Panc1 (cell line): ENCODE measurements around the gene FMN2. TPM values are rescaled to one million over a fixed set of nuclear protein-coding genes. Genes with fewer than 3 reads are reported as not detected.
"Not testable (repeated sequence)": the region's sequence is repeated elsewhere in the genome, so short reads cannot be mapped to it uniquely, and the experiment has no call there.

ENCODE experiments used
- ATAC-seq: fragments of 200-7000 bp; cut with Tn5 transposase; 2 replicates; pipeline ENCODE4 v1.9.1; 2020; ENCODE audit warnings: mild to moderate bottlenecking, moderate library complexity
- BruUV-seq: library from RNA; stranded (reverse); fragments of 400-500 nt; replicated peaks from 2 replicates; lab custom pipeline; 2021; lab: Mats Ljungman, UMichigan
- CTCF ChIA-PET: fragments of 300-600 bp; sonication (Branson Sonifier 250); formaldehyde crosslinking; loops from one replicate; lab custom pipeline; 2022; ENCODE audit warnings: antibody characterized with exemption; lab: Charles Lee
- POLR2A ChIA-PET: fragments of 300-600 bp; sonication (Branson Sonifier 250); formaldehyde crosslinking; loops from one replicate; lab custom pipeline; 2022; ENCODE audit warnings: antibody characterized with exemption; lab: Charles Lee
- DNase-seq: peaks from one replicate; pipeline ENCODE4 v3.0.0-alpha.2; 2010; ENCODE audit warnings: low read depth, low spot score
- H3K27ac ChIP-seq: 2 replicates; pipeline ENCODE4 v1.5.1; 2011; ENCODE audit warnings: mild to moderate bottlenecking, low read length, inconsistent platforms
- H3K27me3 ChIP-seq: fragments of 200-500 bp; sonication (Bioruptor generic); 2 replicates; pipeline ENCODE4 v1.6.0; 2014; ENCODE audit warnings: low read length, inconsistent platforms; ENCODE audit not compliant: control insufficient read depth, insufficient read depth
- H3K36me3 ChIP-seq: fragments of 200-500 bp; sonication (Bioruptor generic); 2 replicates; pipeline ENCODE4 v1.5.1; 2014; ENCODE audit warnings: inconsistent platforms, mild to moderate bottlenecking, low read length, moderate library complexity; ENCODE audit not compliant: control insufficient read depth, insufficient read depth
- H3K4me1 ChIP-seq: 2 replicates; pipeline ENCODE4 v1.5.1; 2011; ENCODE audit warnings: inconsistent platforms, mild to moderate bottlenecking, low read length, moderate library complexity; ENCODE audit not compliant: control insufficient read depth, insufficient read depth
- H3K4me3 ChIP-seq, 2 experiments: 2 replicates each; pipeline ENCODE4 v1.5.1; 2011 to 2012; ENCODE audit warnings: low read depth in 2 of 2, low read length in 2 of 2, mild to moderate bottlenecking in 2 of 2, inconsistent platforms in 1 of 2, moderate library complexity in 1 of 2
- H3K9me3 ChIP-seq: fragments of 200-500 bp; sonication (Bioruptor generic); 2 replicates; pipeline ENCODE4 v1.5.1; 2014; ENCODE audit warnings: low read depth, mild to moderate bottlenecking, inconsistent platforms, low read length, moderate library complexity; ENCODE audit not compliant: control insufficient read depth, insufficient read depth
- POLR2AphosphoS5 ChIP-seq: IDR thresholded peaks from 2 replicates; pipeline ENCODE4 v1.6.1; 2012; ENCODE audit warnings: mild to moderate bottlenecking, low read depth, low read length, moderate library complexity
- SIN3A ChIP-seq: IDR thresholded peaks from 2 replicates; pipeline ENCODE4 v1.6.1; 2012; ENCODE audit warnings: low read depth, mild to moderate bottlenecking, low read length, moderate library complexity, borderline replicate concordance; ENCODE audit not compliant: insufficient read depth
- TCF7L2 ChIP-seq: IDR thresholded peaks from 2 replicates; pipeline ENCODE4 v1.6.1; 2011; ENCODE audit warnings: mild to moderate bottlenecking, low read depth, low read length, inconsistent platforms
- in situ Hi-C: cut with HindIII; loops from 2 replicates; pipeline ENCODE4 v1.10.0; 2016; ENCODE audit warnings: low sequenced_read_pairs, low pct_unique_long_range_greater_than_20kb
- intact Hi-C: fragments of 100-400 bp; cut with micrococcal nuclease; formaldehyde crosslinking; loops from one replicate; pipeline ENCODE4 v1.10.0; 2022; ENCODE audit not compliant: unreplicated experiment
- total RNA-seq: library from RNA; stranded (reverse); gene quantifications from one replicate; pipeline ENCODE4 v1.2.1, GENCODE V29; 2021; ENCODE audit not compliant: unreplicated experiment
- TF ChIP-seq, protein P1 (sequence below), 2 experiments: IDR thresholded peaks; 2 replicates each; pipeline ENCODE4 v1.6.1; 2011 to 2012; ENCODE audit warnings: low read depth in 2 of 2, control low read depth in 1 of 2, low read length in 1 of 2, mild to moderate bottlenecking in 1 of 2, moderate library complexity in 1 of 2; ENCODE audit not compliant: insufficient read depth in 1 of 2
- TF ChIP-seq, protein P2 (sequence below): fragments of 450-650 bp; IDR thresholded peaks from 2 replicates; pipeline ENCODE4 v1.5.1; 2017; ENCODE audit warnings: mild to moderate bottlenecking

The FMN2 gene
- total RNA-seq, 1 experiment from 2014 or later, result 1.9 TPM

DNA sequence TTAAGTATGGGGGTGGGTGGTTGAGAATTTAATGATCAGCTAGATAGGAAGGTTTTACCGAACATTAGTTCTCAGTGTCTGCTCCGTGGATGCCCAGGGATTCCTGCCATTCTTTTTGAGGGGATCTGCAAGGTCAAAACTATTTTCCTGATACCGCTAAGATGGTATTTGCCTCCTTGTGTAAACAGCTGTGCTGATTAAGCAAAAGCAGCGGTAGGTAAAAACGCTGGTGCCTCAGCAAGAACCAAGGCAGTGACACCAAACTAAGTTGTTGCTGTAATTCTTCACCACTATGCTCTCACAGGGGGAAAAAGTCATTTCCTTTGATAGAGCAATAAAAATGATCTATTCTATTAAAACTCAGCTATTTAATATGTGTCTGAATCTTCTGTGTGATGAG is 229.0 kb downstream of the FMN2 start:
- no peak overlapping the region for H3K4me3 ChIP-seq
- H3K27ac ChIP-seq, result no peak overlapping the region
- H3K27me3 ChIP-seq, result no peaks in the 10 kb centered on the region
- intact Hi-C loops, result no loop called here
- ATAC-seq (no peak), DNase-seq (no peak)
- in situ Hi-C loops, result no loop called here
- CTCF ChIA-PET, result no interaction called here
- no TSS peak for BruUV-seq
- H3K4me1 ChIP-seq, result no peaks in the 10 kb centered on the region
- POLR2A ChIA-PET, result no interaction called here
- H3K36me3 ChIP-seq, result no peaks in the 10 kb centered on the region
- TF ChIP-seq TCF7L2 (no peak), POLR2AphosphoS5 (no peak), SIN3A (no peak)
- TF ChIP-seq, protein P1, sequence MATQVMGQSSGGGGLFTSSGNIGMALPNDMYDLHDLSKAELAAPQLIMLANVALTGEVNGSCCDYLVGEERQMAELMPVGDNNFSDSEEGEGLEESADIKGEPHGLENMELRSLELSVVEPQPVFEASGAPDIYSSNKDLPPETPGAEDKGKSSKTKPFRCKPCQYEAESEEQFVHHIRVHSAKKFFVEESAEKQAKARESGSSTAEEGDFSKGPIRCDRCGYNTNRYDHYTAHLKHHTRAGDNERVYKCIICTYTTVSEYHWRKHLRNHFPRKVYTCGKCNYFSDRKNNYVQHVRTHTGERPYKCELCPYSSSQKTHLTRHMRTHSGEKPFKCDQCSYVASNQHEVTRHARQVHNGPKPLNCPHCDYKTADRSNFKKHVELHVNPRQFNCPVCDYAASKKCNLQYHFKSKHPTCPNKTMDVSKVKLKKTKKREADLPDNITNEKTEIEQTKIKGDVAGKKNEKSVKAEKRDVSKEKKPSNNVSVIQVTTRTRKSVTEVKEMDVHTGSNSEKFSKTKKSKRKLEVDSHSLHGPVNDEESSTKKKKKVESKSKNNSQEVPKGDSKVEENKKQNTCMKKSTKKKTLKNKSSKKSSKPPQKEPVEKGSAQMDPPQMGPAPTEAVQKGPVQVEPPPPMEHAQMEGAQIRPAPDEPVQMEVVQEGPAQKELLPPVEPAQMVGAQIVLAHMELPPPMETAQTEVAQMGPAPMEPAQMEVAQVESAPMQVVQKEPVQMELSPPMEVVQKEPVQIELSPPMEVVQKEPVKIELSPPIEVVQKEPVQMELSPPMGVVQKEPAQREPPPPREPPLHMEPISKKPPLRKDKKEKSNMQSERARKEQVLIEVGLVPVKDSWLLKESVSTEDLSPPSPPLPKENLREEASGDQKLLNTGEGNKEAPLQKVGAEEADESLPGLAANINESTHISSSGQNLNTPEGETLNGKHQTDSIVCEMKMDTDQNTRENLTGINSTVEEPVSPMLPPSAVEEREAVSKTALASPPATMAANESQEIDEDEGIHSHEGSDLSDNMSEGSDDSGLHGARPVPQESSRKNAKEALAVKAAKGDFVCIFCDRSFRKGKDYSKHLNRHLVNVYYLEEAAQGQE (IDR thresholded peaks at IDR 0.05; ENCODE audit: insufficient read depth in 1 of 2, low read depth in 2 of 2, low read length in 1 of 2), result no peak
- TF ChIP-seq, protein P2, sequence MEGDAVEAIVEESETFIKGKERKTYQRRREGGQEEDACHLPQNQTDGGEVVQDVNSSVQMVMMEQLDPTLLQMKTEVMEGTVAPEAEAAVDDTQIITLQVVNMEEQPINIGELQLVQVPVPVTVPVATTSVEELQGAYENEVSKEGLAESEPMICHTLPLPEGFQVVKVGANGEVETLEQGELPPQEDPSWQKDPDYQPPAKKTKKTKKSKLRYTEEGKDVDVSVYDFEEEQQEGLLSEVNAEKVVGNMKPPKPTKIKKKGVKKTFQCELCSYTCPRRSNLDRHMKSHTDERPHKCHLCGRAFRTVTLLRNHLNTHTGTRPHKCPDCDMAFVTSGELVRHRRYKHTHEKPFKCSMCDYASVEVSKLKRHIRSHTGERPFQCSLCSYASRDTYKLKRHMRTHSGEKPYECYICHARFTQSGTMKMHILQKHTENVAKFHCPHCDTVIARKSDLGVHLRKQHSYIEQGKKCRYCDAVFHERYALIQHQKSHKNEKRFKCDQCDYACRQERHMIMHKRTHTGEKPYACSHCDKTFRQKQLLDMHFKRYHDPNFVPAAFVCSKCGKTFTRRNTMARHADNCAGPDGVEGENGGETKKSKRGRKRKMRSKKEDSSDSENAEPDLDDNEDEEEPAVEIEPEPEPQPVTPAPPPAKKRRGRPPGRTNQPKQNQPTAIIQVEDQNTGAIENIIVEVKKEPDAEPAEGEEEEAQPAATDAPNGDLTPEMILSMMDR, result no peak
- H3K9me3 ChIP-seq, result no peaks in the 10 kb centered on the region

DNA sequence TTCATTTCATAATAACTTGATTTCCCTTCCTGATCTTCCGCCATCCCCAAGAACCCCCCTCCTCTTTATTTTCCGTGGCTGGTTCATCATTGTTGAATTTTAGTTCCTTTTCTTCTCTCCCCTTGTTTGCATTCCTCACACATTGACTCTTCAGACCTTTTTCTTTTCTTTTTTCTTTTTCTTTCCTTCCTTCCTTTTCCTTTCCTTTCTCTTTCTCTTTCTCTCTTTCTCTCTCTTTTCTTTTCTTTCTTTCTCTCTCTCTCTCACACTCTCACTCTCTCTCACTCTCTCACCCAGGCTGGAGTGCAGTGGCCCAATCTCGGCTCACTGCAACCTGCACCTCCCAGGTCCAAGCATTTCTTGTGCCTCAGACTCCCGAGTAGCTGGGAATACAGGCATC is 231.3 kb downstream of the FMN2 start:
- ChIA-PET CTCF (no interaction called here), POLR2A (no interaction called here)
- Histone ChIP-seq H3K4me1 (no peaks in the 10 kb centered on the region), H3K4me3 (no peak overlapping the region), H3K27ac (no peak overlapping the region), H3K27me3 (no peaks in the 10 kb centered on the region), H3K9me3 (no peaks in the 10 kb centered on the region), H3K36me3 (no peaks in the 10 kb centered on the region)
- ATAC-seq (no peak), DNase-seq (no peak)
- no TSS peak for BruUV-seq
- in situ Hi-C loops (no loop called here), intact Hi-C loops (no loop called here)
- TF ChIP-seq, protein P1 (IDR thresholded peaks at IDR 0.05; ENCODE audit: insufficient read depth in 1 of 2, low read depth in 2 of 2, low read length in 1 of 2), result no peak
- TF ChIP-seq TCF7L2, result no peak
- TF ChIP-seq SIN3A, result no peak
- TF ChIP-seq POLR2AphosphoS5, result no peak
- TF ChIP-seq, protein P2, result no peak

DNA sequence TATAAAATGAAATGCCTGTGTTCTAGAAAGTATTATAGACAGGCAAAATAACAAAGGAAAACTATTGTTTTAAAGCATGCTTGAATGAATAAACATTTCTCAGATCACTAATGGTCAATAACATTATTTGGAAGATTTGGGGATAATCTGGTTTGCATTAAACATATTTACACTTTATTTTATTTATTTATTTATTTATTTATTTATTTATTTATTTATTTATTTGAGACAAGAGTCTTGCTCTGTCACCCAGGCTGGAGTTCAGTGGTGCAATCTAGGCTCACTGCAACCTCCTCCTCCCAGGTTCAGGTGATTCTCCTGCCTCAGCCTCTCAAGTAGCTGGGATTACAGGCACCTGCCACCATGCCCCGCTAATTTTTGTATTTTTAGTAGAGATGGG is 236.7 kb downstream of the FMN2 start:
- intact Hi-C loops, H3K4me1 ChIP-seq, H3K27ac ChIP-seq, in situ Hi-C loops, CTCF ChIA-PET, POLR2A ChIA-PET, H3K36me3 ChIP-seq, DNase-seq, H3K4me3 ChIP-seq, BruUV-seq, H3K9me3 ChIP-seq, ATAC-seq, H3K27me3 ChIP-seq: not testable (repeated sequence)
